Inflammatory macrophage treated with lipopolysaccharide for 1 hour (primary cell): Measurements from ENCODE around the gene ANKRD18A.

Experiments used
- DNase-seq, 2 donors: peaks; one replicate each; pipeline ENCODE4 v3.0.0-alpha.2; 2020 to 2022

The ANKRD18A gene

DNA sequence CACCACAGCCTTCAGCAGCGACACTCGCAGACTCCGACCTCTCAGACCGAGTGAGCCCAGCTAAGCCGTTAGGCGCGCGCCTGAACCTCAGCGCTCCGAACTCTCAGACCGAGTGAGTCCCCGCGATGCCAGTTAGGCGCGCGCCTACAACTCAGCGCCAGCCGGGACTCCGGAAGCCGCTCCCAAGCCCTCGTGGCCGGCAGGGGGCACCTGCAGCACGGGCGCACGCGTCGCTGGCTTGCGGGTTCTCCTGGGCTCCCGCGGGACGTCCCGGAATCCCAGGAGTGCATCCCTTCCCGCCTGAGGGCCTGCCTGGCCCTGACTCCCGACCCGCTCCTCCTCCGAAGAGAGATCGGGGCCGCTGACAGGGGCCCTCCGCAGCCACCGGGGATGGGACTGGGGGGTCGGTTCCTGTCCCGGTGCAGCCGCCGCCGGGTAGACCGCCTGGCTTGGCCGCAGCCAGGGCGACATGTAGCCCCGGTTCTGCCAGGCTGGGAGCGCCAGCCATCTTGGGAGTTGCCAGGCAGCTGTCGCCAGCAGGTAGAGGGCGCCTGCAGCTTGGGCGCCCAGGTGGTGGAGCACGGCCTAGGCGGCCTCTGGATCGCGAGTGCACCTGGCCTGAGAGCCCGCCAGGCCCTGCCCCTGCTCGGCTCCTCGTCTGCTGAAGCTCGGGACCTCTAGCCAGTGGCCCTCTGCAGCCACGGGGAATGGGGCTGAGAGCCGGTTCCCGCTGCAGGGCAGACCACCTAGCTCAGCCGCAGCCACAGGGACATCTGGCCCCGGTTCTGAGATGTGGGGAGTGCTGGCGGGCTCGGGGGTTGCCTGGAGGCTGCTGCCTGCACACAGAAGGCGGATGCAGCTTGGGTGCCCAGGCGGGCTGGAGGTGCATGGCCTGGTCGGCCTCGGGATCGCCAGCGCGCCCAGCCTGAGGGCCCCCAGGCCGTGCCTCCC is at the start of gene ANKRD18A:
Gene ANKRD18A (minus strand): TSS at position 114 of the 951 bp plus-strand sequence. CDS start 311 bp downstream, outside the sequence.
- peak; percentile 41 to 57 for DNase-seq

DNA sequence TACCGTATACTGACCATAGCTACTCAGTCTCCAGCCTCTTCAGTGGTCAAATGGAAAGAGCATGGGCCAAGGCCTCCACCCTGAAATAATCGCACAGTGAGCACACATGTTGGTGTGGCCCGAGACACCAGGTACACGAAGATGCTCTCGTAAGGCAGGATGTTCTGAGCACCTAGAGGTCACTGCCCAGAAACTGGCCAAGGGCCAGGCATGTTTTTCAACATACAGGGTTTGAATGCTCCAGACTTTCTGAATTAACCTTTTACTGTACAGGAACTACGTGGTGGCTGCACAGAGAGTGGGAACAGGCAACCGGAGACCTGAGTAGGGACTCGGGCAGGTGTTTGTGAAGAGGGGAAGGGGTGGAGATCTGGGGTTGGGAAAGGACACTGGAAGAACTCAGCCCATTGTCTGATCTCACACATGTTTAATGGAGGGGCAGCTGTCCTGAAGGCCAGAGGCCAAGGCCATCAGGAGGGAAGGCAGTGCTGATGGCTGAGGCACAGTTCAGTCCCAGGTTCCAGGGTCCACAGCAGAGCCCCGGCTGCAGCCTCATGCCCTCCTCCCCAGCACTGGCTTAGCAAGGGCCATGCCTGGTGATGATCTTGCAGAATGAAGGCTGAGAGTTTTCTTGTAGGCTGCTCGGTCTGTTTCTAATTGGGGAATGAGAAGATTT is 48.5 kb upstream of the ANKRD18A start:
- DNase-seq = no peak

DNA sequence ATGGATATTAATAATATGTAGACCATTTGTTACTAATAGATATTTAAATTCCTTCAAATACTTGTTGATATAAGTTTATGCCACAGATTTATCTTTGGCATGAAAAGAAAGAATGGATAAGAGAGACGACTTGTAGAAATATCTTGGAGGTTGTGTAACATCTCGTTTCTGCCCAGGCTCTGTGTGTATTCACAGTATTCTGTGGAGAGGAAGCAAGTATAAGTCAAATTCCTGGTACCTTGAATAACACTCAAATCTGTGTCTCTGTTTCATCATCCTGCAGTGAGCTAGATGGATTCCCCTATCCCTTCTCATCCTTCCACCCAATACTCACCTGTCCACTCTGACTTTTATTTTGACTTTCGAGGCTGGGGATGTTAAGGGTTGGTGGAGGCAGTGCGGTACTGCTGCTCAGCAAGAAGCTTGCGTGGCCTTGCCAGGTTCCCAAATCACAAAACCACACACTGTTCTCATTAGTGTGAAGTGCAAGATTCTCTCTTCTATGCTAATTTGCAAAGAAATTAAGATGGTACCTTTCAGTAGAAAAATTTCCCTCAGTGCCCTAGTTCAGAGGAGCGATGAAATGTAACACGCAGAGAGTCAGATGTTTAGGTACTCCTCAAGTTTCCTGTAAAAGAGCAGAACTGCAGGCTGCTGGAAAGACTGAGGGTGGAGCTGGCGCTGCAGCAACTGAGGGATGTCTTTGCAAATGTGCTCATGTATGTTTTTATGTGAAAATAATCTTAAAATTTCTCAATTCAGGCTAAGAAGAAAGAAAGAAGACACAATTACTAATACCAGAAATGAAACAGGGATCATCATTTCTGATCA is 42.6 kb upstream of the ANKRD18A start:
- no peak for DNase-seq

DNA sequence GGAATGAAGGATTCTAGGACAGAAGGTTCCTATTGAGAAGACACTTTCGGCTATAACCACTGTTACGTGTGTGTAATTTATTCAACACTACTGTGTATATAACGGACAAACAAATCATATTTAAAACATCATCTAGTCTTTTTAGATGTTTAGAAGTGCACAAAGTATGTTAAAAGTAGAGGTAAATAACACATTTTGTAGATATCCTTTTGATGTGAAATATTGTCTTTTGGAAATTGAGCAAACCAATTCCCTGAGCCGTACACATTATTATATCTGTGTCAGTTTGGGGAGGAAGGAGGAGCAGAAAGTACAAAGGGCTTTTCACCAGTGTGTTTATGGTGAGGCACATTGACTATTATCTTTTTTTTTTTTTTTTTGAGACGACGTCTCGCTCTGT is 39.1 kb upstream of the ANKRD18A start:
- no peak for DNase-seq

DNA sequence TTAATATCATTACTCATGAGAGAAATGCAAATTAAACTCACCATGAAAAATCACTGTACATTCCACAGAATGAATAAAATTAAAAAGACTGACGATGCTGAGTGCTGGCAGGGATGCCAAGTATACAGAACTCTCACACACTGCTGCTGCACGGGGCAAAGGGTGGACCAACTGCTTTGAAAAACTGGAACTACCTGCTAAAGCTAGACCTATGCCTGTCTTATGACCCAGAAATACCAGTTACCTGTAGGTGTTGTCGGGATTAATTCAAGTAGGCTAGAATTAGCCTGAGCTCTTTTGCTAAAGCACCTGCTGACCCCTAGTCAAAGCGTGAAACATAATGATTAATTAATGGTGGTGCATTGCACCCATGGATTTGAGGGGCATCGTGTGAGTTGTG is 36.5 kb upstream of the ANKRD18A start:
- DNase-seq = no peak

DNA sequence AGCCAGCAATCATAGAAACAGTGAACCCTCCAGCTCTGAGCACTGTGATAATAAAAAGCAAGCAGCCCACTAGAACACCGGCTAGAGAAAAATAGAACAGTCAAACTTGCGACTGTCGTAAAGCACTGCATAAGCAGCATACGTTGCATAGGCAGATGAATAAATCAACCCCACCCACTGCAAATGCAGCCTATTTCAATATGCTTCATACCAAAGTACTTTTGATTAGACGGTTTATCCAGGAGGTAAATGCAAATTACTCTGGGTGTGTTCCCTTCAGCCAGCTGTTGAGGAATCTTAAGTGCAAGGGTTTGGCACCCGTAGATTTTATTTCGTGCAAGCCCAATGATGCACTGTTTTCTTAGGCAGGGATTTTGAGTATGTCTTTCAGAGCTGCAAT is 32.1 kb upstream of the ANKRD18A start:
- no peak for DNase-seq

DNA sequence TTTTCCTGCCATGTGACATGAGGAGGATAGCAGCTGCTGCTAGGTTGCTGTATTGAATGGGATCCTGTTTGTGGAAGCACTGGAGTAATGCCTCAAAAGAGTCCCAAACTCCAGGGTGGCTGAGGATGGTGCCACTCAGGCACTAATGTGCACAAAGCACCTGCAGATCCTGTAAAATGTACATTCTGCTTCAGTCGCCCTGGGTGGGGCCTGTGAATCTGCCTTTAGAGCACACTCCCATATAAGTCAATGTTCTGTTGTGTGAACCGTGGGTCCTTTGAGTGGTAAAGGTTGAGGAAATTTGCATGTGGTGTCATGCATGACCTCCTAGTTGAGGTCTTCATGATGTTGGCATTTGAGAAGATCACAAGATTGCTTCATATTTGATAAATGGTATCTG is 31.6 kb upstream of the ANKRD18A start:
- DNase-seq = no peak

DNA sequence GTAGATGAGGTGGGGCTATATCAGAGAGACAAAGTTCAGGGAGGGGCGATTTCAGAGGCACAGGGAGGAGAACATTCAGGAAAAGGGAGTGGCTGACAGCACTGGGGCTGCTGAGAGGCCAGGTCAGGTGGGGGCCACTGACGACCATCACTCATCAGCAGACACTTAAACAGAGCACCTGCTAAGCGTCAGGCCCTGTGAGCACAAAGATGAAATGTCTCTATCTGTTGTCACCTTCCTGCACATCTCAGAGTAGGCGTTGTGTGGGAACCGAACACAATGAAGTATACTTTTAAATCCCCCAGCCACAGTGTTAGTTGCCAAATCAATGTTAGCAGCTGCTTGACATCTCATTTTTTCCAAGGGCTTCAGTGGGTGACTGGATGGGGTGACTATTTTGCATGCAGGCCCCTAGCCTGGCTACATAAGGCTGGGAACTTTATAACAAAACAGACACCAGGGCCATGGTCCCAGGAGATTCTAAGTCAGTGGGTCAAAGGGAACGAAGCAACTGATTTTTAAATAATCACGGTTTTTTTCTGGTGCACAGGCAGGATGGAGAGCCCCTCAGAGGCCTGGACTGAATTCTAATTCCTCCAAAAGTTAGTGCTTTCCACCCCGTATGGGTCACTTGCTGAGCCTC is 31.1 kb upstream of the ANKRD18A start:
- DNase-seq = no peak

DNA sequence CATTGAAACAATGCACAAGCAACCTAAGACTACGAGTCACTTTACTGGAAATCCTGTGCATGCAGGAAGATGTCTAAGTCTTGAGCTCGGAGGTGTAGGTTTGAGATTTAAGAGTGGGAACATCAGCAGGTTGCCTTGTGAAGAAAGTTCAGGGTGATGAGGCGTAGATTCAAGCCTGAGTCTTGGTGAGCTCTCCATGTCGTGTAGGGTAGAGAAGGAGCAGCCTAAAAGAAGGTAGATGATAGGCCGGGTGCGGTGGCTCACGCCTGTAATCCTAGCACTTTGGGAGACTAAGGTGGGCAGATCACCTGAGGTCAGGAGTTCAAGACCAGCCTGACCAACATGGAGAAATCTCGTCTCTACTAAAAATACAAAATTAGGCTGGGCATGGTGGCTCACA is 30.2 kb upstream of the ANKRD18A start:
- DNase-seq = no peak

DNA sequence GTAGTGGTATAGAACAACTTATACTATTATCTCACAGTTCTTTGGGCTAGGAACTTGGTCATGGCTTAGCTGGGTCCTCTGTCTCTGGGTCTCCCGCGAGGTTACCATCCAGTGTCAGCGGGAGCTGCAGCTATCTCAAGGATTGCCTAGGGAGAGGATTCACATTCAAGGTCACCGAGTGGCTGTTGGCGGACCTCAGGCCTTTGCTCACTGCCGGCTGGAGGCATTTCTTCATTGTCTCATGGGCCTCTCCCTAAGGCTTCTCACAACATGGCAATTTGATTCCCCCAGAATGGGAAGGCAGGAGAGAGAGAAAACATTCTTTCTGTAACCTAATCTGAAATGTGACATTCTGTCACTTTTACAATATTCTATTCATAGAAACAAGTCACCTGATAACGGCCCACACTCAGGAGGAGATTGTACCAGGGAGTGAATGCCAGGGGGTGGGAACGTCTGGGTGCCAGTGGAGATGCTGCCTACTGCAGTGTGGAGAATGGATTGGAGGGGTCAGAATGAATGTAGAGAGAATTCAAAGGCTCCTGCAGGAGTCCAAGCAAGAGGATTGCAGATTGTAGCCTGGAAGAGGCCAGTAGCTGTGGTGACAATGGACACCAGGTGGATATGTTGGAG is 29.5 kb upstream of the ANKRD18A start:
- no peak for DNase-seq

DNA sequence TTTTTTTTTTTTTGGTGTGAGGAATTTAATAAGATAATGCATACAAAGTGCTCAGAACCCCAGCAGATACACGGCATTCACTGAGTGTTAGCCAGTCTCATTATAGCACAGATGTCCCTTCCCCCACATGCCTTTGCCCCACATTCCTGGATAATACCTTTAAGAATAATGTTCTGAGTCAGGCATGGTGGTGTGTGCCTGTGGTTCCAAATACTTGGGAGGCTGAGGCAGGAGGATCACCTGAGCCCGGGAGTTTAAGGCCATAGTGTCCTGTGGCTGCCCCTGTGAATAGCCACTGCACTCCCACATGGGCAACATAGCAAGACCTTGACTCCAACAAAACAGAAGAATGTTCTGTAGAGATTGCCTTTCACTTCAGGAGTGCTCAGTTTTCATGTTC is 24.2 kb upstream of the ANKRD18A start:
- no peak for DNase-seq

DNA sequence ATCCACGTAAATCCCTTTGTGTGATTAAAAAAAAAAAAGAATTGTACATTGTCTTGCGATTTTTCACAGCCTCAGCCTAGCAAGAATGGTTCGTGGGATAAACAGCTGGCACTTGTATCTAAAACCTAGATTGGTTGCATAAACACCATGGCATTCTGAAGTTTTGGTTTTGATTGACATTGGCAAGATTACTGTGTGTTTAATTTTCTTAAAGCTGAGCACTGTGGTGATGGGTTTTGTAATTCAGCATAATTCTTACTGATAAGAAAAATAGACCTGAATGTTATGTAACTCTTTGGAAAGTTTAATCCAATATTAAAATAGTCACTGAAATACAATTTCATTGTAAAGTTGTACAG is 23.4 kb upstream of the ANKRD18A start:
- DNase-seq = no peak

DNA sequence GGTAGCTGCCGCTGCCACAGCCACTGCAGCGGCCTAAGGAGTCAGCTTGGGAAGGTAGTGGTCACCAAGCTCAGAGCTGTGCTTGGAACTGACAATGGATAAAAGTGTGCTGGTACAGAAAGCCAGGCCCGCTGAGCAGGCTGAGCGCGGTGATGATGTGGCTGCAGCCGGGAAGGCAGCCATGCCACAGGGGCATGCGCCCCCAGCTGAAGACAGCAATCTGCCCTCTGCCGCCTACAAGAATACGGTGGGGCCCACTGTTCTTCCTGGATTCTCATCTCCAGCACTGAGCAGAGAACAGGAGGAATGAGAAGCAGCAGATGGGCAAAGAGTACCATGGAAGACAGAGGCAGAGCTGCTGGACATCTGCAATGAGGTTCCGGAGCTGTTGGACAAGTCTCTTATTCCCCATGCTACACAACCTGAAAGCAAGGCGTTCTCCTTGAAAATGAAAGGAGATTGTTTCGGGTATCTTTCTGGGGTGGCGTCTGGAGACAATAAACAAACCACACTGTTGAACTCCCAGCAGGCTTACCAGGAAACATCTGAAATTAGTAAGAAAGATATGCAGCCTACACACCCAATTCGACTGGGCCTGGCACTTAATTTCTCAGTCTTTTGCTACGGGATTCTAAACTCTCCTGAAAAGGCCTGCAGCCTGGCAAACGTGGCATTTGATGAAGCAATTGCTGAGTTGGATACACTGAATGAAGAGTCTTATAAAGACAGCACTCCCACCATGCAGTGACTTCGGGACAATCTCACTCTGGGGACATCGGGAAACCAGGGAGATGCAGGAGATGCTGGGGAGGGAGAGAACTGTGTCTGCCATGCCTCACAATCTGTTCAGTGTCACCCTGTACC is 22.8 kb upstream of the ANKRD18A start:
- no peak for DNase-seq

DNA sequence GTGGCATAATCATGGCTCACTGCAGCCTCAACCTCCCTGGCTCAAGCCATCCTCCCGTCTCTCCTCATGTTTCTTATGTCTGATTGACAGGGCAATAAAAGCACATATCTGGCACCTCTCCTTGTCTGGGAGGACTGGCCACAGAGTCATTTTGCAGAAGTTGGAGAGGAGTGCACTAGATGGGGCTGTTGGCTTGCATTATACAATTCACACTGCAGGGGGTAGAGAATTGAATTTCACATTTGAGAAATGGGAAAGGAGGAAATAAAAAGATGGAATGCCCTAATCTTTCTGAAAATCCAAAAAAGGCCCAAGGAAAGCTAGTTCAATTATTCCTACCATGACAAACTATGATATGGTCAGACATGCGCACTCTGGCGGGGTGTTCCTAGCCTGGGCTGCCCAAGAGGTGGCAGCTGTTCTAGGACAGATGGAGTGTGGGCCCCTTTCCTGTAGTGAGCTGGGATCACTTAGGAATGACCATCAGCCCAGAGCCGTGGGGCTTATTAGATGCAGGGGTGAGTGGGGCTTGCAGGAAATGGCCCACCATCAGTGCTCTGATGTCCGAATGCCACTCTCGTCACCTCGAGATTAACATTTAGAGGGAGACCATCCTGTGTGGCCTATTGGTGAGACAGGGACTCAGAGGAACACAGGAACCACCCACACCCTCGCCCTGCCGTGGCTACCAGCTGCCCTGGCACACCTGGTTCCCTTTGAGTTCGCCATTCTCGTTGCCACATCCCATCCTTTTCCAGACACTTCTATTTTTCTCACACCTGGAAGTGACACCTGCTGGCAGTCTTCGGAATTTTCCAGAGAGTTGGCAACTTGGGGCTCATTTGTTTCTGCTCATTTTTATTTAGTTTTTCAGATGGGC is 21.8 kb upstream of the ANKRD18A start:
- peak; percentile 17 to 19 for DNase-seq

DNA sequence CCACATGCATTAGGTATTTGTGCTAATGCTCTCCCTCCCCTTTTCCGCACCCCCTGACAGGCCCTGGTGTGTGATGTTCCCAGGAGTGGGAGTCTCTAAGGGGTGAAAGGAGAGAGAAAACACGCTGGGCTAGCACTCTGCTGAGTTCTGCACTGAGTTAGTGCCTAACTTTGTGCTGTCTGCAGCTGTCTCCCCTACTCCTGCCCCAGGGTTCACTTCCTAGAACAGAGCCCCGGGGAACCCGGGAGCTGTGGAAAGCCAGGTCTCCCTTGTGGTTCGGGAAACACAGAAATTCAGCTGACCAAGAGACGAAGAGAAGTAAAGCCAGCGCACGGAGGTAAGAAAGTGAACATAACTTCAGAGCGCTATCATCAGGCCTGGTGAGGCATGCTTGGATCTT is 20.7 kb upstream of the ANKRD18A start:
- no peak for DNase-seq

DNA sequence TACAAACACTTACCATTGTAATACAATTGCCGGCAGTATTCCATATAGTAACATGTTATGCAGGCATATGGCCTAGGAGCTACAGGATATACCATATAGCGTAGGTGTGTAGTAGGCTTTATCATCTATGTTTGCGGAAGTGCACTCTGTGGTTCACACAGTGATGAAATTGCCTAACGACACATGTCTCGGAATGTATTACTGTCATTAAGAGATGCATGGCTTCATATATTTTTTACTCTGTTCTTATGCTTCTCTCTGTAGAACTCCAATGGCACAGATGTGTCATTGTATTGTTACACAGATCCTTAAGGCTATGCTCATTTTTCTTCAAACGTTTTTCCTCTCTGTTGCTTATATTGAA is 19.2 kb upstream of the ANKRD18A start:
- DNase-seq = peak in 1 of 2 donors; percentile 14

DNA sequence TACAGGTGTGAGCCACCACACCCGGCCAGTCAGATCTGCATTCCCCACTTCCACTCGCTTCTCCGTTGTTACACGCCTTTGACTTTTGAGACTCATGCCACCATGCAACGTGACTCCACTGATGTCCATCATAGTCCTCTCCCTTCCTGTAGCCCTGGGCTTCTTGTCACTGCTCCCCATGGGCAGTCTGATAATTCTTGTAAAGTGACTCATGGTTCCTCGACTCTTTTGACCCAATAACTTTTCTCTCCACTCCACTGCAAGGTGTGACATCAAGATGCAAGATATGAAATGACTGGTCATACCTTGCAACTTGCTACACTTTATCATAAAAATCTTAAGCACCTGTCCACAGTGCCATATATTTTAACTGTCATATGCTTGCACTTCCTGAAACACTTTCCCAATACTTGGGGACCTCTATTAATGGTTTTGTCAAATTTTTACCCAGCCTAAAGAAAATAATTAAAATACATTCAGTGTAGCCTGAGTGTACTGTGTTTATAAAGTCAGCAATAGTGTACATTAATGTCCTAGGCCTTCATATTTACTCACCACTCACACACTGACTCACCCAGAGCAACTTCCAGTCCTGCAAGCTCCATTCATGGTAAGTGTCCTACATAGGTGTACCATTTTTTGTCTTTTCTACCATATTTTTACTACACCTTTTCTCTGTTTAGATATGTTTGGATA is 18.6 kb upstream of the ANKRD18A start:
- no peak for DNase-seq

DNA sequence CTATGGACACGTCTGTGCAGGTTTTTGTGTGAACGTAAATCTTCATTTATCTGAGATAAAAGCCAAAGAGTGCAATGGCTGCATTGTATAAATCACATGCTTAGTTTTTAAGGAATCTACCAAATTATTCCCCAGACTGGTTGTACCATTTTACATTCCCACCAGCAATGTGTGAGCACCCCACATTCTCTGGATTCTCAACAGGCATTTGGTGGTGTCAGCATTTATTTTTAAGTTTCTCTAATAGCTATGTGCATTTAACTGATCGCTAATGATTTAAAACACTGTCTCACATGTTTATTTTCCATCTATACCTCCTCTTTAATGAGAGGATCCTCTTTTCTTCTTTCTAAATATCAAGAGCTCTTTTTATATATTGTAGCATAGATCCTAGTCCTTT is 13.9 kb upstream of the ANKRD18A start:
- no peak for DNase-seq

DNA sequence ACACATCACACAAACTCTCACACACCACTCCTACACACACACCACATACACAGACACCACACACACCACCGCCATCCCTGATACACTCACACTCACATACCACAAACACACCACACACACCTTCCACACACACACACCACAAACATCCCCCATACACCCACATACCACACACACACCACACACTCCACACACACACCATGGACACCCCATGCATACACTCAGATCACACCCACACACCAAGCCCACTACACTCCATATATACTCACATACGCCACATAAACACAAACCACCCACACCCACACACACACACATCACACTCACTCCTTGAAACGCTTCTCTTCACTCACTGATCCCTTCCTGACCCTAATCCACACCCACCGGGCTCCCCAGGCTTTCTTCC is 9.1 kb upstream of the ANKRD18A start:
- DNase-seq = no peak

DNA sequence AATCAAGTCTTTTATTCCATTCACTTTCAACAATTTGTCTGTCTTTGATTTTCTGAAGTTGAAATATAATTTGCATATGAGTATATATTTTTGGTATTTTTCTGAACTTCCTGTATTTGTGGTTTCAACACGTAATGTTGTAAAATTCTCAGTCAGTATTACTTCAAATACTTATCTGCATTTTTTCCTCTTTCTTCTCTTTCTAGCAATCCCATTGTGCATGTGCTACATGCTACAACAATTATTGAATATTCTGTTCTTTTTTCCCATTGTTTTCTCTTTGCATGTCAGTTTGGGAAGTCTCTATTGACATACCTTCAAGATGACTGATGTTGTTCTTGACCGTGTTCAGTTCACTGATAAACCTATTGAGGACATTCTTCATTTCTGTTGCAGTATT is 5.6 kb upstream of the ANKRD18A start:
- peak in 1 of 2 donors; percentile 18 for DNase-seq
